ENCODE data around the gene MKI67.
A peak's percentile ranks its signal among the peaks of the same experiment; 100 is the strongest.

Gene MKI67

DNA sequence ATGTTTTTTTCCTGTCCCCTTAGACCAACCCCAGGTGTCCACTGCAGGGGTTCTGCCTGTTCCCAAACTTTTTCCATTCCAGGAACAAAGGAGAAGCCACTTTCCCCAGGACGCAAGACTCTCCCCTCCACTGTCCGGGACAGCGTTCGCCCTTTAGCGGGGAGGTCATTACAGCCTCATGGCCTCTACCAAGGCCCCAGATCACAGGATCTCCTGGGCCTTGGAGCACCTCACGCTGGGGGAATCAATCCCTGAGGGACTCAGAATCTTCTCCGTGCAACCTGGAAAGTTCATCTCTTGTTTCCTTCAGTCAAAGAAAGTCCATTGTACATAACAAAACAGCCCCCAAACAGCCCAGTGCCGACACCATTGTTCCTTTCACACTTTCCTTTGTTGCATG lies 41.2 kb downstream of the MKI67 start:
- no peak for DNase-seq (ENCODE audit: low read depth in 1 of 2, low spot score in 1 of 2)

DNA sequence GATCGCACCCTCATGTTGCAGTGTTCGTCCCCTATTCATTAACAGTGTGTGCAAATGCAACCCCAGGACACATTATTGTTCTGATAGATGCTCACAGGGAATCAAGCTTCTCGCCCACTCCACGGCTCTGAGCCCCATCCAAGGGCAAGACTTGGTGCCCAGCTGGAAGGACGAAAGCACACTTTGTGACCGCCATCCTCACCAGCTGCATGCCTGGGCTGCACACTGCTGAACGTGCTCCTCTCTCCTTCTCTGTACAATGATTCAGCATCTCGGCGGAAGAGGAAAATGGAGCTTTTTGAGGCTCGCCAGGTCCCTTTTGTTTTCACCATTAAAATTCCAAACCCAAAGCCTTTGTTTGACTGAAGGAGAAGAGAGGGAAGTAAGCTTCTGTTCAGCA lies 41.9 kb downstream of the MKI67 start:
- DNase-seq (ENCODE audit: low read depth in 1 of 2, low spot score in 1 of 2) = no peak

GRCh38 chr10:128083191-128083895 lies 42.9 kb downstream of the MKI67 start:
- no peak for DNase-seq (ENCODE audit: low read depth in 1 of 2, low spot score in 1 of 2)

GRCh38 chr10:128081720-128082119 lies 44.5 kb downstream of the MKI67 start:
- DNase-seq (ENCODE audit: low read depth in 1 of 2, low spot score in 1 of 2) = no peak

DNA sequence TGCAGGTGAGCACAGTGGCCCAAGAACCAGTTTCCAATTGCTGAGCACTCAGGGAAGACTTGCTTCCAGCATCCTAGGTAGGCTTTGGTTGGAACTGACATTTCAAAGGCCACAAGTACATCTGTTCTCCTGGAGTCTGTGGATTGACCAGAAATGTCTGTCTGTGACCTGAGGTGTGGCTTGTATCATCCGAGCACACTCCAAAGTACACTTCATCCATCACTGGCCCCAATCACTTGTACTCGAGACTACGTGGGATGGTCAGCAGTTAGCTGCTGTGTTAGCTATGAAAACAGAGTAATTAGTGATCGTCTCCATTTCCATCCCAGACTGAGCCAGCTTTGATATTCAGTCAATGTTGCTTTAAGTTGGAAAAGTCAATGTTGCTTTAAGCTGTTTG lies 45.0 kb downstream of the MKI67 start:
- no peak for DNase-seq (ENCODE audit: low read depth in 1 of 2, low spot score in 1 of 2)

DNA sequence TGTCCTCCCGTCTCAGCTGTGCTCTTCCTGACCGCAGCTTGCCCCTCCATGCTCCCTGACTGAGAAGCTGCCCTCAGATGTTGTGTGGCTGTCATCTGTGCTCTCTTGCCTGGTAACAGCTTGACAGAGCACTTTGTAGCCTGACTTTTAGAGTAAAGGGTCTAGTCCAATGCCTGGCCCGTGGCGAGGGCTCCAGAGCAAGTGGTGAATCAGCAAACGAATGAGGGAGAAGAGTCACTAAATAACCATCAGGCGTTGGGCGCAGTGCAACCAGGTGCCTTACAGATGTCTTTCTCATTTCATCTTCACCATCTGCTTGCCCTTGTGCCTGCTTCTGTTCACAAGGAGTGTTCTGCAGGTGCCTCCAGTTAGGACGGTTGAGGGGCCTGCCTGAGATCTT lies 45.6 kb downstream of the MKI67 start:
- DNase-seq (ENCODE audit: low read depth in 1 of 2, low spot score in 1 of 2) = no peak

- no peak for DNase-seq (ENCODE audit: low read depth in 1 of 2, low spot score in 1 of 2)
Measured at GRCh38 chr10:128080231-128080630, 46.0 kb downstream of the MKI67 start.

DNA sequence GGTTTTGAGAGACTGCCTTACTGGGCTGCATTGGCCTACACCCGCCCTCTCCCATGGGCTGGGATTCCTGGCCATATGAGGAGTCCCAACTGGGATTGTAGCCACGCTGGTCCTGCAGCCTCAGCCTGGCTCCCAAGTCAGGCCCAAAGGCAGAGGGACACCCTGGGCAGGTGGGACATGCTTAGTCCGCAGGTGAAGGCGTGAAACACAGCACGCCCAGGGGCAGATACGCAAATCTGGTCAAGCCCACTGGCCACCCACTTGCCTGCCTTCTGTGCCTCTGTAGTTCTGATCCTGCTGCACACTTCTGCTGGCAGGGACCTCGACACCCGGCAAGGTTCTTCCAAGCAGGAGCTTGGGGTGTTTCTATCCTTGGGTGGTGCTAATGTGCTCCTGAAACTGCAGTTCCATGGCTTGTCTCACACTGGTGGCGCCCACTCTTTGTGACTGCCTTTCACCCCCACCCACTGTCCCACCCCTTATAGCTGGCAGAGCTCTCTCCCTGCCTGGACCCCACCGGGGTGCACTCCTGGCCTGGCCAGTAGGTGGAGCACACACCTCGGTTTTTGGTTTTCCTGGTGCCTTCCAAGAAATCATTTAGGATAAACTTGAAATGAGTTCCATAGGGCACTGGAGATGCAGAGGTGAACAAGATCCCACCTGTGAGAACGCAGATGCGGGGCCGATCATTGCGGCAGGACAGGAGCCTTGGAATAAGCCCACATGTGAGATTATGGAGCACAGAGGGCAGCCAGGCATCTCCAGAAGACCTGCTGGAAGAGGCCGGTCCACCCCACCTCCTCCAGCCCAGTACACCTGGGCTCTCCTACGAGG lies 47.9 kb downstream of the MKI67 start:
- peak in 1 of 2 donors; percentile 31 for DNase-seq (ENCODE audit: low read depth in 1 of 2, low spot score in 1 of 2)

DNA sequence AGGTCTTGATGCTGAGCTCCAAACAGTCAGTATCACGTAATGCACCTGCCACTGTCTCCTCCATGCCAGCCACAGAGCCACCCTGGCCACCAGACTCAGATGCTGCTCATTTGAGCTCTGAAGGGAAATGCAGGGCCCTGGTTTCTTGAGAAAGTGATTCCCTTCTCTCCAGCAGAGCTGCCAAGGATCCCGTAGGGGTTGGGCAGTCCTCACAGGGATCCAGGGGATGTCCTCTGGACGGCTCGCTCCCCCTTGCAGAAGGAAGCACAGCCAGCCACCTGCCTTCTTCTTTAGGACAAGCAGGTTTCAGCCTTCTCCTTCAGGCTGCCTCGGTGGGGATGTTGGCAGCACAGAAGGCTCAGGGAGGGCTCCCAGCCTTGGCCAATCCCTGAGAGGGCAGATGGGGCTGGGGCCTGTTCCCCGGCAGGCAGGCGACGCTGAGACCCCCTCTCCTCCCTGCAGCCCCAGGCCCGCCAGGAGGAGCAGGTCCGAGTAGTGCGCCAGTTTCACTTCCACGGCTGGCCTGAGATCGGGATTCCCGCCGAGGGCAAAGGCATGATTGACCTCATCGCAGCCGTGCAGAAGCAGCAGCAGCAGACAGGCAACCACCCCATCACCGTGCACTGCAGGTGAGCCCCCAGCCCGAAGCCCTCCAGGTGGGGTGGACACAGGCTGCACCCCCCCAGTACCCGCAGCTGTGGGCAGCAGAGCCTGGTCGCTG lies 48.9 kb downstream of the MKI67 start:
- DNase-seq (ENCODE audit: low read depth in 1 of 2, low spot score in 1 of 2) = no peak

- no peak for DNase-seq (ENCODE audit: low read depth in 1 of 2, low spot score in 1 of 2)
Measured at GRCh38 chr10:128074589-128074988, 51.6 kb downstream of the MKI67 start.

DNA sequence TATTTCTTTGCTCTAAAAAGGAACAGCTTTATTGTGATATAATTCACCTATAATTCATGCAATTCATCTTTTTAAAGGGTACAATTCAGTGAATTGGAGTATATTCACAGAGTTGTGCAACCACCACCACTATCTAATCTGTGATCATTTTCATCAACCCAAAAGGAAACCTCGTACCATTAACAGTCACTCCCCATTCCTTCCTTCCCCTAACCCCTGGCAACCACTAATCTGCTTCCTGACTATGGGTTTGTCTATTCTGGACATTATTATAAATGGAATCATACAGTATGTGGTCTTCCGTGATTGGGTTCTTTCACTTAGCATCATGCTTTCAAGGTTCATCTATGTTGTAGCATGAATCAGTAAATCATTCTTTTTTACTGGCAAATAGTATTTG lies 52.3 kb downstream of the MKI67 start:
- DNase-seq (ENCODE audit: low read depth in 1 of 2, low spot score in 1 of 2) = no peak

- DNase-seq (ENCODE audit: low read depth in 1 of 2, low spot score in 1 of 2) = no peak
Measured at GRCh38 chr10:128072941-128073645, 53.1 kb downstream of the MKI67 start.

GRCh38 chr10:128072046-128072445 lies 54.2 kb downstream of the MKI67 start:
- DNase-seq (ENCODE audit: low read depth in 1 of 2, low spot score in 1 of 2) = no peak

DNA sequence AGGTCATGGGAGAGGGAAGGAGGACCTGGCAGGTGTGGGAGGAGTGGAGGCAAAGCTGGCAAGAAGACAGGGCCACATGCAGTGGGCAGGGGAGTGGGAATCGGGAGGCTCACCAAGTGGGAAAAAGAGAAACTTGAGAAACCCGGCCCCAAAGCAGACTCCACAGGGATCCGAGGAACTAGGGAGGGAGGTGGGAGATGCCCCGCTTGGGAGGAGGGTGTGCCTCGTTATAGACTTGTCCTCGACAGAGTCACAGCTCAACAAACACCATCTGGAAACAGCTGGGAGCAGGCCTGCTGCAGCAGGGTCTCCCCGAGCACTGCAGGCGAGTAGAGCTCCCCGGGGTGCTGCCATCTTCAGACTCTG lies 54.8 kb downstream of the MKI67 start:
- DNase-seq (ENCODE audit: low read depth in 1 of 2, low spot score in 1 of 2) = no peak

DNA sequence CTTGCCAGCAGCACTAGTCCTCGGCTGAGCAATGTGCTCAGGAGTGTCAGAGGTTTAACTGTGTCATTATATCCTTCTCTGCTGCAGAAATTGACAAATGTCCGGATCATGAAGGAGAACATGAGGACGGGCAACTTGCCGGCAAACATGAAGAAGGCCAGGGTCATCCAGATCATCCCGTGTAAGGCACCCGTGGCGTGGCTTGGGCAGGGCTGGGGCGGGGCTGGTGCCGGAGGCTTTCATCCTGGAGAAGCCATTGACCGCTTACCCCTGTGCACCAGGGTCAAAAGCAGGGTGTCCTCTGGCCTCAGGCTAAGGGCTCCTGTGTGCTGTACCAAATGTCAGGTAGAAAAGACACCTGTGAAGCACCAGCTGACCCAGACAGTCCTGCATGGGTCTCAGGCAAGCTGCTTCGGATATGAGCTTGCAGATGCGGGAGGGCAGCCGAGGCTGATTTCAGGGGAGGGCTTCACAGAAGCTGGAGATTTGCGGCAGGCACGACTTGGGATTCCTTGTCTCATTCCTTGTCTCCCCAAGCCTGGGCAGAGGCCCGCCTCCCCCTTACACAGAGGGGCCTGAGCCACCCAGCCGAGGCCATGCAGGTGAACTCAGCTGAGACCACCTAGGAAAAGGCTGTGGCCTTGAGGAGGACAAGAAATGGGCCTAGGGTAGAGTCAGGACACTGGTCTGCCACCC lies 55.4 kb downstream of the MKI67 start:
- DNase-seq (ENCODE audit: low read depth in 1 of 2, low spot score in 1 of 2) = no peak

DNA sequence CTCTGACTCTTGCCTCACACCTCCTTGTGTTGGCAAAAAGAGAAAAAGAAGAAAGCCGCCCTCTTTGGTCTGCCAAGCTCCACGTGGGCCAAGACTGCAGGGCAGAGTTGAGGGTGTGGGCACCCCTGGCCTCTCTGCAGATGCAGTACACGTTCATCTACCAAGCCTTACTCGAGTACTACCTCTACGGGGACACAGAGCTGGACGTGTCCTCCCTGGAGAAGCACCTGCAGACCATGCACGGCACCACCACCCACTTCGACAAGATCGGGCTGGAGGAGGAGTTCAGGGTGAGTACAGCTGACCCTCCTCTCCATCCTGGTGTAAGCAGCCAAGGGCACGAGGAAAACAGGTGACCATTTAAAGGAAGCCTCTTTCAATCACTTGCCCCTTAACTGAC lies 56.1 kb downstream of the MKI67 start:
- no peak for DNase-seq (ENCODE audit: low read depth in 1 of 2, low spot score in 1 of 2)

DNA sequence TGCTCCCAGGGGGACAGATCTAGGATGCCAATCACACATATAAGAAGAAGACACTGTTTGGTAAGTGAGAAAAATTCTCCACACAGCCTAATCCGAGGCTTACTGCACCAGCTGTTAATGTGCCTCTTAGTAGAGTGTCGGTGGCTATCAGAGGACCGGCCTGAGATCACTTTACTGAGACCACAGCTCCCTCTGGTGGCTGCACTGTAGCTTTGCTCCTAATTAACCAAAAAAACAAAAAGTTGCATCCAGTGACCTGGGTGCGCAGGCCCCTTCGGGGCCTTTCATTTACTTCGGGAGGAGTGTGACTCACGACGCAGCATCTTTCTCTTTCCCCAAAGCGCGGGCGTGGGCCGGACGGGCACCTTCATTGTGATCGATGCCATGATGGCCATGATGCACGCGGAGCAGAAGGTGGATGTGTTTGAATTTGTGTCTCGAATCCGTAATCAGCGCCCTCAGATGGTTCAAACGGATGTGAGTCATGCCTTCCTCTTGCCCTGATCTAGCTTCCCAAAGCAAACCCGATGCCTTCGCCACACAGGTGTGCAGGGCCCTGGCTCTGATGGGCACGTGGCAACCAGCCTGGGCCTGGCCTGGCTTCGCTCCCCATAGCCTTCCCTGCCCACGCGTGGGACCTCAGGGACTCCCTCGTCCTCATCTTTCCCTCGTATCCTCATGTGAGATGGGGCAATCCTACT lies 56.7 kb downstream of the MKI67 start:
- DNase-seq (ENCODE audit: low read depth in 1 of 2, low spot score in 1 of 2) = peak; percentile 58 to 66

- no peak for DNase-seq (ENCODE audit: low read depth in 1 of 2, low spot score in 1 of 2)
Measured at GRCh38 chr10:128068398-128069285, 57.6 kb downstream of the MKI67 start.

- DNase-seq (ENCODE audit: low read depth in 1 of 2, low spot score in 1 of 2) = no peak
Measured at GRCh38 chr10:128067691-128068397, 58.4 kb downstream of the MKI67 start.

All from stimulated activated CD4-positive, alpha-beta T cell treated with anti-CD3 and anti-CD28 coated beads, Interleukin-15, amount 100 ng/mL, for 1 hour (primary cell).